Regular cardiac myocyte (primary cell): ENCODE measurements around the gene MORC2. TPM values are rescaled to one million over a fixed set of nuclear protein-coding genes. Genes with fewer than 3 reads are reported as not detected.

Source experiments
- total RNA-seq: library from RNA; depleted of rRNA; stranded (reverse); fragments of >200 nt; gene quantifications from 2 replicates; pipeline ENCODE4 v1.2.3, GENCODE V29; 2014

The MORC2 gene
- 11.3 and 16.3 TPM in 2 replicates for total RNA-seq

DNA sequence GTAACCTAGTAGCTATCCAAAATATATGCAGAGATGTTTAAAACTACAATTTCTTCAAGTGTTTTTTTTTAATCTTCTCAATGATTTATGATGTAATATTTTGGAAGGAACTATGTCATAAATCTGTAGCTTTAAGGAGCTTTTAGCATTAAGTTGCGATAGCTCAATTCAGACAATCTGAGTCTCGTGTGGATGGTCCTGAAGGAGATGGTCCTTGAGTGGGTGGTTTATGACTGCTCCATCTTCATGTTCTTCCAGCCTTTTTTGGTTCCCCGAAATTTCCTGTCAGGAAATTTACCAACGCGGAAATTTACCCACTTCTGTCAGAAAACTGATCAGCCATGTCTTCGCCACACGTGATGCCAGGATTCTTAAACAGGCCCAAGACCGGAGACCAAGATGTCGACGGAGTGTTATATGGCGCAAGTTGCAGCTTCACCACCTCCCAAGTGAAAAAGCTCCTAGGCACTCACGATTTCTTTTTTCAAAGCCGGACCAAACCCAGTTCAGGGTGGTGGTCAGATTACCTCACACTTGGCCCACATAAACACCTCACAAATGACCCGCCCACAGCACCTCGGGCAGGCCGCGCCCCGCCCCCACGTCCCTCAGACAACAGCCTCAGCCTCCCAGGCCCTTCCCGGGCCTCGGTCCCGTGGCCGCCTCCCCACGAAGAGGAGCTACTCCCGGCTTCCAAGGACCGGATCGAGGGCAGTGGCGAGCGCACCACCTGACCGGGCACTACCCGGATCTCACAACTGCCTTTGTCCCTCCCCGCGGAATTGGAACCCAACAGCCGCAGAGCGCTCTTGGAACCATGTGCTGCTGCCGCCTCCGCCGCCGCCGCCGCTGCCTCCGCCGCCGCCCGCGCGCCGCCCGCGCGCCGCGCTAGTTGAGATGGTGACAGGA lies at the start of gene MORC2:
Gene MORC2 (minus strand): TSS at position 760 of the 909 bp plus-strand sequence. CDS start 885 bp downstream, outside the sequence.

GRCh38 chr22:30968924-30969531 lies 454 bp upstream of the MORC2 start, which contains the start of gene TUG1:
TSS of gene TUG1 (plus strand) at chr22:30969265.

Other genes starting within 250 kb of the MORC2 start
- gene TUG1, start 491 bp upstream of the MORC2 start, total RNA-seq = 31.9 and 36.2 TPM in 2 replicates
- 101 and 248 TPM in 2 replicates for gene SMTN, start 112.5 kb upstream of the MORC2 start, total RNA-seq
- gene SELENOM, start 138.8 kb upstream of the MORC2 start, total RNA-seq = 80.7 and 176 TPM in 2 replicates
- under 0.01 TPM in 1 of 2 replicates, not detected in the other for gene INPP5J, start 154.2 kb upstream of the MORC2 start, total RNA-seq
- gene PLA2G3, start 171.7 kb upstream of the MORC2 start, total RNA-seq = not detected in 2 replicates
- gene RNF185, start 191.4 kb upstream of the MORC2 start, total RNA-seq = 15.7 and 38.1 TPM in 2 replicates
- gene LIMK2, start 243.5 kb upstream of the MORC2 start, total RNA-seq = 22.8 and 35.2 TPM in 2 replicates